ENCODE results near the gene LY6G6D. TPM values are rescaled to one million over a fixed set of nuclear protein-coding genes. Genes with fewer than 3 reads are reported as not detected.

LY6G6D gene
- total and polyA plus RNA-seq, 2 donors (not counting 3 experiments of a cell fraction or from before 2014, with no cell fraction given): not detected

DNA sequence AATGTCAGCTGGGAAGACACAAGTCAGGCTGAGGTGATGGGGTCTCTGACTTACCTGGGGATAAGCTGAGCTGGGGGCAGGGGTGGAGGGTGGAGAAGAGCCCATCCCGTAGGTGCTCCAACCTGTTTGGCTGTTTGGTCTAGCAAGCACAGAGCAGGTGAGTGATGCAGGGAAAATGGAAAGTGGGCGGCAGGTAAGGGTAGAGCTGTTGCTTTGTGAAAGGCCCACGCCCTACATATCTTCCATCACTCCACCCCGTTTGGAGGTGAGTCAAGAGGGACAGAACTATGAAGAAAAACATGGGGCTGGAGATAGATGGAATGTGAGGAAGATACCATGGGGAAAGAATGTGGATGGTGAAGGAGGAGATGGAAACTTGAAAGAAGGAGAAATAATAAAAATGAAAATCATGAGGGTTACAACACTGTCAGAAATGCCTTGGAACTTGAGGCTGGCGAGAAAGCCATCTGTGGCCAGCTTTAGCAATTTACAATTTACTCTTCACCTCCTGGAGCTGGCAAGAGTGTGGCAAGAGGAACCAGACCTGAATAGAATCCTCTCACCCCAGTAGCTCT, 5.1 kb downstream of the LY6G6D start:
- TF ChIP-seq GATA2 (IDR thresholded peaks at IDR 0.05; ENCODE audit: insufficient read depth, insufficient read length, low read depth, low read length) (no peak), MAX (IDR thresholded peaks at IDR 0.05; ENCODE audit: insufficient read depth, insufficient read length) (no peak), POLR2AphosphoS5 (IDR thresholded peaks at IDR 0.05; ENCODE audit: insufficient read depth, low read depth, low read length) (no peak), MYC (IDR thresholded peaks at IDR 0.05; ENCODE audit: low read depth, low read length) (no peak), POLR2A (IDR thresholded peaks at IDR 0.05; ENCODE audit: low read depth, low read length) (no peak), EZH2 (IDR thresholded peaks at IDR 0.05; ENCODE audit: borderline replicate concordance, low read depth, low read length, severe bottlenecking) (no peak), JUN (IDR thresholded peaks at IDR 0.05; ENCODE audit: borderline replicate concordance, insufficient read depth, insufficient read length, low read depth) (no peak), FOS (IDR thresholded peaks at IDR 0.05; ENCODE audit: borderline replicate concordance, insufficient read depth, low read length) (no peak), CTCF (IDR thresholded peaks at IDR 0.05; ENCODE audit: extremely low read depth in 1 of 2, insufficient read depth in 1 of 2, low read depth in 1 of 2, low read length in 2 of 2) (no peak)
- CTCF ChIA-PET: no interaction called here
- Histone ChIP-seq H3K27ac (ENCODE audit: insufficient read depth, low read depth, low read length) (no peak overlapping the region), H3K27me3 (ENCODE audit: control insufficient read depth in 2 of 2, insufficient read depth in 2 of 2, low read length in 2 of 2) (peaks cover 0 to 2% of the 10 kb centered on the region in 2 experiments), H2AFZ (ENCODE audit: low read depth, low read length) (no peak overlapping the region), H3K4me2 (ENCODE audit: insufficient read depth, low read length) (no peak overlapping the region), H3K36me3 (ENCODE audit: control insufficient read depth in 2 of 2, extremely low read depth in 1 of 2, insufficient read depth in 2 of 2, low read length in 2 of 2) (no peaks in the 10 kb centered on the region), H3K4me3 (replicated peaks in 1 of 3; ENCODE audit: insufficient read depth in 1 of 3, low read depth in 1 of 3, low read length in 3 of 3) (no peak overlapping the region), H4K20me1 (replicated peaks; ENCODE audit: control insufficient read depth, extremely low read depth, insufficient read depth, low read length) (no peaks in the 10 kb centered on the region), H3K9ac (replicated peaks; ENCODE audit: extremely low read depth, insufficient read depth, low read length) (no peak overlapping the region), H3K9me3 (replicated peaks; ENCODE audit: control insufficient read depth, insufficient read depth, low read length) (no peaks in the 10 kb centered on the region), H3K79me2 (ENCODE audit: control insufficient read depth, insufficient read depth, low read length) (no peaks in the 10 kb centered on the region), H3K9me1 (replicated peaks; ENCODE audit: control insufficient read depth, extremely low read depth, insufficient read depth, low read length) (no peaks in the 10 kb centered on the region), H3K4me1 (ENCODE audit: control insufficient read depth, extremely low read depth, insufficient read depth, low read length) (no peaks in the 10 kb centered on the region)
- DNase-seq (ENCODE audit: low read depth, low spot score) (no peak), FAIRE-seq (no peak)
- POLR2A ChIA-PET: no interaction called here
- dilution Hi-C loops (cut with MboI; ENCODE audit: extremely low pct_ligation_motif_present, low sequenced_read_pairs): no loop called here
- no TSS peak for BruUV-seq (replicated peaks)
- intact Hi-C loops (cut with micrococcal nuclease): no loop called here

All from endothelial cell of umbilical vein (primary cell).